Measurements from ENCODE around the gene YEATS2. TPM values are rescaled to one million over a fixed set of nuclear protein-coding genes. Genes with fewer than 3 reads are reported as not detected.

YEATS2 gene
- total RNA-seq, 1 donor from 2014 or later, result 54.5 TPM

- DNase-seq (ENCODE audit: extremely low read depth, low read depth, low spot score), result no peak
These were observed 113.3 kb downstream of the YEATS2 start for GRCh38 chr3:183810643-183811594.

GRCh38 chr3:183811638-183812037, 114.0 kb downstream of the YEATS2 start:
- DNase-seq (ENCODE audit: extremely low read depth, low read depth, low spot score), result no peak

- DNase-seq (ENCODE audit: extremely low read depth, low read depth, low spot score), result no peak
These were observed 115.3 kb downstream of the YEATS2 start for GRCh38 chr3:183812761-183813445.

- no peak for DNase-seq (ENCODE audit: extremely low read depth, low read depth, low spot score)
These were observed 116.6 kb downstream of the YEATS2 start for GRCh38 chr3:183814240-183814639.

GRCh38 chr3:183815563-183815940, 118.0 kb downstream of the YEATS2 start:
- no peak for DNase-seq (ENCODE audit: extremely low read depth, low read depth, low spot score)

- DNase-seq (ENCODE audit: extremely low read depth, low read depth, low spot score), result no peak
These were observed 118.4 kb downstream of the YEATS2 start for GRCh38 chr3:183815951-183816475.

- no peak for DNase-seq (ENCODE audit: extremely low read depth, low read depth, low spot score)
These were observed 119.3 kb downstream of the YEATS2 start for GRCh38 chr3:183816681-183817510.

- no peak for DNase-seq (ENCODE audit: extremely low read depth, low read depth, low spot score)
These were observed 120.0 kb downstream of the YEATS2 start for GRCh38 chr3:183817639-183818038.

- no peak for DNase-seq (ENCODE audit: extremely low read depth, low read depth, low spot score)
These were observed 120.5 kb downstream of the YEATS2 start for GRCh38 chr3:183818041-183818620.

GRCh38 chr3:183818706-183819624, 121.4 kb downstream of the YEATS2 start:
- DNase-seq (ENCODE audit: extremely low read depth, low read depth, low spot score), result no peak

- DNase-seq (ENCODE audit: extremely low read depth, low read depth, low spot score), result no peak
These were observed 122.2 kb downstream of the YEATS2 start for GRCh38 chr3:183819831-183820230.

- DNase-seq (ENCODE audit: extremely low read depth, low read depth, low spot score), result no peak
These were observed 125.0 kb downstream of the YEATS2 start for GRCh38 chr3:183822631-183823030.

- no peak for DNase-seq (ENCODE audit: extremely low read depth, low read depth, low spot score)
These were observed 126.4 kb downstream of the YEATS2 start for GRCh38 chr3:183823963-183824362.

- DNase-seq (ENCODE audit: extremely low read depth, low read depth, low spot score), result no peak
These were observed 127.3 kb downstream of the YEATS2 start for GRCh38 chr3:183824761-183825455.

GRCh38 chr3:183825456-183826161, 128.0 kb downstream of the YEATS2 start, which contains the start of gene MAP6D1:
Gene MAP6D1 (minus strand): TSS chr3:183825577. CDS start chr3:183825547, 30 bp downstream.
- no peak for DNase-seq (ENCODE audit: extremely low read depth, low read depth, low spot score)

- no peak for DNase-seq (ENCODE audit: extremely low read depth, low read depth, low spot score)
These were observed 129.1 kb downstream of the YEATS2 start for GRCh38 chr3:183826448-183827250.
